MG63 (cell line): Measurements from ENCODE around the gene RNF149. TPM values are rescaled to one million over a fixed set of nuclear protein-coding genes. Genes with fewer than 3 reads are reported as not detected.

Experiments used
- DNase-seq: peaks from one replicate; pipeline ENCODE4 v3.0.0-alpha.2; 2020
- H3K27me3 ChIP-seq: fragments of 250-450 bp; sonication (Bioruptor Pico); 2 replicates; pipeline ENCODE4 v1.5.1; 2020; ENCODE audit warnings: mild to moderate bottlenecking, moderate library complexity
- H3K36me3 ChIP-seq: fragments of 250-450 bp; sonication (Bioruptor Pico); 2 replicates; pipeline ENCODE4 v1.5.1; 2020; ENCODE audit warnings: mild to moderate bottlenecking, moderate library complexity
- H3K4me3 ChIP-seq: fragments of 250-450 bp; sonication (Bioruptor Pico); 2 replicates; pipeline ENCODE4 v1.5.1; 2020; ENCODE audit warnings: mild to moderate bottlenecking, moderate library complexity
- H3K9me3 ChIP-seq: fragments of 250-450 bp; sonication (Bioruptor Pico); 2 replicates; pipeline ENCODE4 v1.5.1; 2020; ENCODE audit warnings: mild to moderate bottlenecking, moderate library complexity
- total RNA-seq: library from RNA; depleted of rRNA; stranded (reverse); fragments of >200 nt; shearing (Covaris generic); gene quantifications from 2 replicates; pipeline ENCODE4 v1.2.3, GENCODE V29; 2014; ENCODE audit warnings: low replicate concordance

RNF149 gene
- total RNA-seq, 1 experiment from 2014 or later = 34.5 TPM

- H3K9me3 ChIP-seq = no peaks in the 10 kb centered on the region
- DNase-seq = no peak
These were observed 2.9 kb downstream of the RNF149 start for GRCh38 chr2:101305492-101306078.

GRCh38 chr2:101305035-101305434, 3.5 kb downstream of the RNF149 start:
- no peak for DNase-seq
- H3K4me3 ChIP-seq = no peak overlapping the region
- peaks cover 33% of the 10 kb centered on the region for H3K36me3 ChIP-seq

More at GRCh38 chr2:101305492-101306078, 2.9 kb downstream of the RNF149 start:
- H3K36me3 ChIP-seq = peaks cover 33% of the 10 kb centered on the region
- H3K4me3 ChIP-seq = no peak overlapping the region
- no peaks in the 10 kb centered on the region for H3K27me3 ChIP-seq

GRCh38 chr2:101303688-101304087, 4.8 kb downstream of the RNF149 start:
- peaks cover 33% of the 10 kb centered on the region for H3K36me3 ChIP-seq
- no peaks in the 10 kb centered on the region for H3K9me3 ChIP-seq
- no peak for DNase-seq
- H3K4me3 ChIP-seq = no peak overlapping the region
- H3K27me3 ChIP-seq = no peaks in the 10 kb centered on the region

More at GRCh38 chr2:101305035-101305434, 3.5 kb downstream of the RNF149 start:
- Histone ChIP-seq H3K27me3 (no peaks in the 10 kb centered on the region), H3K9me3 (no peaks in the 10 kb centered on the region)

- peaks cover 33% of the 10 kb centered on the region for H3K36me3 ChIP-seq
- no peak overlapping the region for H3K4me3 ChIP-seq
- H3K9me3 ChIP-seq = no peaks in the 10 kb centered on the region
- DNase-seq = no peak
- H3K27me3 ChIP-seq = no peaks in the 10 kb centered on the region
These were observed 6.5 kb downstream of the RNF149 start for GRCh38 chr2:101302016-101302415.

- DNase-seq = no peak
- Histone ChIP-seq H3K4me3 (no peak overlapping the region), H3K27me3 (no peaks in the 10 kb centered on the region), H3K9me3 (no peaks in the 10 kb centered on the region), H3K36me3 (peaks cover 24% of the 10 kb centered on the region)
These were observed 7.7 kb downstream of the RNF149 start for GRCh38 chr2:101300836-101301235.

GRCh38 chr2:101300164-101300563, 8.3 kb downstream of the RNF149 start:
- no peak overlapping the region for H3K4me3 ChIP-seq
- no peak for DNase-seq
- peaks cover 19% of the 10 kb centered on the region for H3K36me3 ChIP-seq
- H3K9me3 ChIP-seq = no peaks in the 10 kb centered on the region
- no peaks in the 10 kb centered on the region for H3K27me3 ChIP-seq

GRCh38 chr2:101299604-101300003, 8.9 kb downstream of the RNF149 start:
- no peak overlapping the region for H3K4me3 ChIP-seq
- DNase-seq = no peak
- H3K9me3 ChIP-seq = no peaks in the 10 kb centered on the region
- H3K36me3 ChIP-seq = peaks cover 21% of the 10 kb centered on the region
- H3K27me3 ChIP-seq = no peaks in the 10 kb centered on the region

- no peak overlapping the region for H3K4me3 ChIP-seq
- H3K27me3 ChIP-seq = no peaks in the 10 kb centered on the region
- no peaks in the 10 kb centered on the region for H3K9me3 ChIP-seq
- no peak for DNase-seq
- H3K36me3 ChIP-seq = peaks cover 28% of the 10 kb centered on the region
These were observed 11.1 kb downstream of the RNF149 start for GRCh38 chr2:101297383-101297782.

- Histone ChIP-seq H3K4me3 (no peak overlapping the region), H3K9me3 (no peaks in the 10 kb centered on the region), H3K36me3 (peaks cover 27% of the 10 kb centered on the region), H3K27me3 (no peaks in the 10 kb centered on the region)
- DNase-seq = no peak
These were observed 12.1 kb downstream of the RNF149 start for GRCh38 chr2:101296371-101296770.

GRCh38 chr2:101295895-101296294, 12.6 kb downstream of the RNF149 start:
- Histone ChIP-seq H3K36me3 (peaks cover 29% of the 10 kb centered on the region), H3K27me3 (no peaks in the 10 kb centered on the region), H3K9me3 (no peaks in the 10 kb centered on the region), H3K4me3 (no peak overlapping the region)
- peak; percentile 62 for DNase-seq

GRCh38 chr2:101294861-101295260, 13.6 kb downstream of the RNF149 start:
- Histone ChIP-seq H3K27me3 (no peaks in the 10 kb centered on the region), H3K4me3 (no peak overlapping the region), H3K36me3 (peaks cover 33% of the 10 kb centered on the region), H3K9me3 (no peaks in the 10 kb centered on the region)
- DNase-seq = no peak

- H3K36me3 ChIP-seq = peaks cover 39% of the 10 kb centered on the region
- H3K9me3 ChIP-seq = no peaks in the 10 kb centered on the region
- DNase-seq = no peak
- no peaks in the 10 kb centered on the region for H3K27me3 ChIP-seq
- no peak overlapping the region for H3K4me3 ChIP-seq
These were observed 15.0 kb downstream of the RNF149 start for GRCh38 chr2:101293544-101293943.

GRCh38 chr2:101291973-101292372, 16.5 kb downstream of the RNF149 start:
- Histone ChIP-seq H3K4me3 (no peak overlapping the region), H3K9me3 (no peaks in the 10 kb centered on the region), H3K27me3 (no peaks in the 10 kb centered on the region), H3K36me3 (peaks cover 52% of the 10 kb centered on the region)
- no peak for DNase-seq

- no peaks in the 10 kb centered on the region for H3K27me3 ChIP-seq
- DNase-seq = no peak
- H3K4me3 ChIP-seq = no peak overlapping the region
- no peaks in the 10 kb centered on the region for H3K9me3 ChIP-seq
- H3K36me3 ChIP-seq = peaks cover 65% of the 10 kb centered on the region
These were observed 17.8 kb downstream of the RNF149 start for GRCh38 chr2:101290711-101291110.

GRCh38 chr2:101287303-101287702, 21.2 kb downstream of the RNF149 start:
- Histone ChIP-seq H3K27me3 (no peaks in the 10 kb centered on the region), H3K4me3 (no peak overlapping the region), H3K9me3 (no peaks in the 10 kb centered on the region), H3K36me3 (peaks cover 74% of the 10 kb centered on the region)
- DNase-seq = no peak

- Histone ChIP-seq H3K4me3 (no peak overlapping the region), H3K36me3 (peaks cover 76% of the 10 kb centered on the region), H3K27me3 (no peaks in the 10 kb centered on the region), H3K9me3 (no peaks in the 10 kb centered on the region)
- DNase-seq = no peak
These were observed 21.8 kb downstream of the RNF149 start for GRCh38 chr2:101286684-101287083.

GRCh38 chr2:101282980-101283379, 25.5 kb downstream of the RNF149 start:
- peaks cover 66% of the 10 kb centered on the region for H3K36me3 ChIP-seq
- no peak for DNase-seq

GRCh38 chr2:101281482-101281881, 27.0 kb downstream of the RNF149 start:
- Histone ChIP-seq H3K36me3 (peaks cover 53% of the 10 kb centered on the region), H3K9me3 (no peaks in the 10 kb centered on the region), H3K4me3 (no peak overlapping the region), H3K27me3 (no peaks in the 10 kb centered on the region)
- no peak for DNase-seq

More at GRCh38 chr2:101282980-101283379, 25.5 kb downstream of the RNF149 start:
- Histone ChIP-seq H3K27me3 (no peaks in the 10 kb centered on the region), H3K9me3 (no peaks in the 10 kb centered on the region), H3K4me3 (no peak overlapping the region)
